GM18505 (cell line): ENCODE results near the gene MEGF11.
"Not testable (repeated sequence)": the region's sequence is repeated elsewhere in the genome, so short reads cannot be mapped to it uniquely, and the experiment has no call there.

ENCODE experiments used
- ATAC-seq: cut with Tn5 transposase; IDR thresholded peaks from one replicate; pipeline ENCODE4 v1.9.1; 2021; ENCODE audit not compliant: unreplicated experiment
- POLR2A ChIP-seq: IDR thresholded peaks from 4 replicates; pipeline ENCODE4 v1.6.1; 2011; ENCODE audit warnings: borderline replicate concordance; ENCODE audit not compliant: insufficient read depth, insufficient read length; ENCODE audit errors: extremely low read depth

The MEGF11 gene

GRCh38 chr15:65875458-65875857 is 378.1 kb downstream of the MEGF11 start:
- ATAC-seq = no peak
- TF ChIP-seq POLR2A = no peak

GRCh38 chr15:65873256-65873655 is 380.3 kb downstream of the MEGF11 start:
- no peak for ATAC-seq
- TF ChIP-seq POLR2A = no peak

- ATAC-seq = not testable (repeated sequence)
Measured at GRCh38 chr15:65872596-65872995, 381.0 kb downstream of the MEGF11 start.

GRCh38 chr15:65871886-65872285 is 381.7 kb downstream of the MEGF11 start:
- not testable (repeated sequence) for ATAC-seq

GRCh38 chr15:65870889-65871533 is 382.5 kb downstream of the MEGF11 start:
- TF ChIP-seq POLR2A = peak; percentile 46
- ATAC-seq = no peak

GRCh38 chr15:65869954-65870871 is 383.3 kb downstream of the MEGF11 start:
- no peak for TF ChIP-seq POLR2A
- ATAC-seq = no peak

- peak; percentile 99 for TF ChIP-seq POLR2A
- ATAC-seq = peak; percentile 87
Measured at GRCh38 chr15:65869126-65869953, 384.2 kb downstream of the MEGF11 start, which contains the start of gene RAB11A. RAB11A (plus strand) TSS chr15:65869491; CDS start chr15:65869586, 95 bp downstream.

GRCh38 chr15:65868546-65869125 is 384.9 kb downstream of the MEGF11 start:
- TF ChIP-seq POLR2A = no peak
- no peak for ATAC-seq

- ATAC-seq = not testable (repeated sequence)
Measured at GRCh38 chr15:65867933-65868332, 385.6 kb downstream of the MEGF11 start.

GRCh38 chr15:65867244-65867643 is 386.3 kb downstream of the MEGF11 start:
- no peak for TF ChIP-seq POLR2A
- ATAC-seq = no peak

- no peak for ATAC-seq
Measured at GRCh38 chr15:65863106-65863505, 390.4 kb downstream of the MEGF11 start.

GRCh38 chr15:65862682-65863081 is 390.9 kb downstream of the MEGF11 start:
- TF ChIP-seq POLR2A = no peak
- peak; percentile 56 for ATAC-seq

More at GRCh38 chr15:65863106-65863505, 390.4 kb downstream of the MEGF11 start:
- TF ChIP-seq POLR2A = no peak

- TF ChIP-seq POLR2A = no peak
- no peak for ATAC-seq
Measured at GRCh38 chr15:65857718-65858402, 395.7 kb downstream of the MEGF11 start.

GRCh38 chr15:65856821-65857455 is 396.6 kb downstream of the MEGF11 start:
- no peak for TF ChIP-seq POLR2A
- ATAC-seq = no peak
